Stimulated activated CD4-positive, alpha-beta T cell treated with anti-CD3 and anti-CD28 coated beads, Interleukin-1b, Interleukin-23, amount 100 ng/mL, for 1 hour (primary cell): ENCODE data around the gene GGA2.
"Not testable (repeated sequence)": the region's sequence is repeated elsewhere in the genome, so short reads cannot be mapped to it uniquely, and the experiment has no call there.

Experiments
- DNase-seq, 2 donors: peaks; one replicate each; pipeline ENCODE4 v3.0.0-alpha.2; 2020; ENCODE audit warnings: low read depth in 2 of 2

The GGA2 gene

DNA sequence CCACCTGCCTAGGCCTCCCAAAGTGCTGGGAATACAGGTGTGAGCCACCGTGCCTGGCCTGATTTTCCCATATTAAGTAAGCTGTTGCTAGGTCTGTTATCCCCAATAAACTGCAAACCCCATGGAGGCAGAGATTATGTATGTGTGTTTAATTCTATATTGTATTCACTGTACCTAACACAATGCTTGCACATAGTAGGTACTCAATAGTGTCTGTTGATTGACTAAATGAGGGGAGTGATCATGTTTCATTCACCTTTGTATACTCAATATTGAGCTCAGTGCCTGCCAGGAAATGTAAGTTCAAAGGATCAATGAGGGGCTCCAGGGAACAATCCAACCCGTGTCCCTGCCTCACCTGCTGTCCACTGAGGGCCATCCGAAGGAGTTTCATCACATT lies 14.6 kb upstream of the GGA2 start:
- DNase-seq, result no peak

DNA sequence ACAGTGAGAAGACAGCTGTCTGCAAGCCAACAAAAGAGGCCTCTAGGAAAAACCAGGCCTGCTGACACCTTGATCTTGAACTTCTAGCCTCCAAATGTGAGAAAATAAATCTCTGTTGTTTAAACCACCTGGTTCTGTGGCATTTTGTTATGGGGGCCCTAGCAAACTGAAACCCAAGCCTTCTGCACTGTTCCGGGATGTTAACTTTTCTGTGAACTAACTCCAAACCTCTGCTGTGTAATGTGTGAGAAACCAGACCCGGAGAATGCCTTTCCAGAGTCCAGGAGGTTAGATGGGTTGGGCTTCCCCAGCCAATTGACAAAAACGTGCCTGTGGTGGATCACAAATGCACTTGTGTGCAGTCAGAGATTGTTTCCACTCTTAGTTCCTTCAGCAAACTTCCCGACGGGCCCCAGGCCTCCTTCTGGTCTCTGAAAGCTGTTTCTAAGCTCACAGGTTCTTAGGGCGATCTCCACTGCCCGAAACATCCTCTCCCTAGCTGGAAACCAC lies 13.6 kb upstream of the GGA2 start:
- DNase-seq, result no peak

DNA sequence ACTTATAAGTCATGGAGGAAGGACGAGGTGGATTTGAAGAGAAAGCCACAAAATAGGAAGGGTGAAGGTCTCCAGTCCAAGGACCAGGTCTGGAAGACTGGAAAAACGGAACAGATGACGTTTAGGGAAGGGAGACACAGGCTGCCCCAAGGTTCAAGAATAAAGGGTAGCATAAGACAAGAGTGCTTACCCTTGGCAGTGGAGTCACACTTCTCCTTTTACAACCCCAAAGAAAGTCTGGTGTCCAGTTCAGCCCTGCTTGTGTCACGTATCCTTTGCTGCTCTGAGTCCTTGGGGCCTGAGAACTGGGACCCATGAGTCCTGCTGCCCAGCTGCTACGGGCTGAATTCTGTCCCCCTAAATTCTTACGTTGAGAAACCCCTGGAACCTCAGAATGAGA lies 13.0 kb upstream of the GGA2 start:
- DNase-seq, result no peak

DNA sequence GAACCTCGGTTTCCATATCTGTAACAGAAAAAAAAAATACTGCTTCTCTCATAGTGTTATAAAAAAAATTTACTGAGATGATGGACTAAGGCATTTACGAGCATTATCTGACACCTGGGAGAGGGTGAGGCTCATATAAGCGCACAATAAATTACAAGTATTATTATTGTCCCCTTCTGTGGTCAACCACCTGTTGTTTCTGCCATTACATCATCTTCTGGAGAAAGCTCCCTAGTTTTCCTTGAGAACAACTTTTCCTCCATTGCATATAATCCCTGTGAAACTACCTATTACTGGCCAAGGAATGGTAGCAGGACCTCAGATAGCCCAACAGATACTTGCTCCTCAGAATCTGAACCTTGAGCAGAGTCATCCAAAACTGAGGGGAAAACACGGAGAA lies 11.7 kb upstream of the GGA2 start:
- no peak for DNase-seq

DNA sequence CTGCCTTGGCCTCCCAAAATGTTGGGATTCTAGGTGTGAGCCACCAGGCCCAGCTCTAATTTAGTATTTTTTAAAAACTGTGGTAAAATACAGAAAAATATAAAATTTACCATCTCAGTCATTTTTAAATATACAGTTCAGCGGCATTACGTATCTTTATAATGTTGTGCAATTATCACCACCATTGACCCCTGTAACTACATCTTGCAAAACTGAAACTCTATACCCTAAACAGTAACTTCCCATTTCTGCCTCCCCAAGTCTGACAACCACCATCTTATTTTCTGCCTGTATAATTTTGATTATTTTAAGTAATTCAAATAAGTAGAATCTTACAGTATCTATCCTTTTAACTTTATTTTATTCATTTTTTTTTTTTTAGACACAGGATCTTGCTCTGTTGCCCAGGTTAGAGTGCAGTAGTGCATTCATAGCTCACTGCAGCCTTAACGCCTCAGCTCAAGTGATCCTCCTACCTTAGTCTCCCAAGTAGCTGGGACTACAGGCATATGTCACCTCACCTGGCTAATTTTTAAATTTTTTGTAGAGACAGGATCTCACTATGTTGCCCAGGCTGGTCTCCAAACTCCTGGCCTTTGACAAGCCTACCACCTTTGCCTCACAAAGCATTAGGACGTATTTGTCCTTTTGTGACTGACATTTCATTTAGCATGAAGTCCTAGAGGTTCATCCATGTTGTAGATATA lies 10.9 kb upstream of the GGA2 start:
- DNase-seq, result no peak

DNA sequence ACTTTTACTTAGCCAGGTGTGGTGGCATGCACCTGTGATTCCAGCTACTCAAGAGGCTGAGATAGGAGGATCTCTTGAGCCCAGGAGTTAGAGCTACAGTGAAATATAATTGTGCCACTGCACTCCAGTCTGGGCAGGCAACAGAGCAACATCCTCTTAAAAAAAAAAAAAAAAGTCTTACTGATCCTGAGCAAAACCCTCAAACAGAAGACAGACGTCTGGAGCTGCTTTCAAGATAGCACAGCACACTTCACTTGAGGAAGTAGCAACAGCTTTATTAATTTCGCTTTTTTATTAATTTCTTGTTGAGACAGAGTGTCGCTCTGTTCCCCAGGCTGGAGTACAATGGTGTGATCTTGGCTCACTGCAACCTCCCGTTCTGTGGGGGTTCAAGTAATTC lies 10.2 kb upstream of the GGA2 start:
- DNase-seq, result no peak

DNA sequence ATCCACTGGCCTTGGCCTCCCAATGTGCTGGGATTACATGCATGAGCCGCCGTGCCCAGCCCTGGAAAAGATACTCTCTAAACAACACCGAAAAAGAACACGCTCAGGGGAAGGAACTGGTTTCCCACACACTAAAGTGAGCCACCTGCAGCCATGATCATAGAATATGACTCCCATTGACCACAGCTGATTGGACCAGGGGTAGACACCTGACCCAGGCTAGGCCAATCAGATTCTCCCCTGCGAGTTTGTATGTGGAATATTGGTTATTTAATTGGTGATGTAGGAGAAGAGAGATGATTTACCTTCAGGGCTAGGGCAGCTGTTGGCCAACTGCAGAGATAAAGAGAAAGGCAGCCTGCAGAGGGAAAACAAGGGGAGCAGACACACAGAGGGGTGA lies 9.0 kb upstream of the GGA2 start:
- DNase-seq, result no peak

DNA sequence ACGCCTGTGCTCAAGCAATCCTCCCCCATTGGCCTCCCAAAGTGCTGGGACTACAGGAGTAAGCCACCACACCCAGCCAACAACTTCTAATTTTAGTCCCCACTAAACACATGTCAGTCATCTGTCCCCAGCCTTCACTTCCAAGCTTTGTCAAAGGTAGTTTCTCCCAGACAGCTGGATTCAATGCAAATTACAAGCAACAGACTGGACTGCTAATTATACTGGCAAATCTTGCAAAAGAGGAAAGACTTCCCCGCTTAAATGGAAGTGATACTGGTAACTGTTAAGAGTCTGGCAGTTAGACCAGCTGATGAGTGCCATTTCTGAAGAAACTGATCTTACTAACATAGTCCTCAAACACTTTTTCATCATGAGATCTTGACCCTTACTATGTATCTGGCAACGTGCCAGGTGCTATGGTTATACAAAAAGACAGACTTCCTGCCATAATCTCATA lies 8.2 kb upstream of the GGA2 start:
- no peak for DNase-seq

DNA sequence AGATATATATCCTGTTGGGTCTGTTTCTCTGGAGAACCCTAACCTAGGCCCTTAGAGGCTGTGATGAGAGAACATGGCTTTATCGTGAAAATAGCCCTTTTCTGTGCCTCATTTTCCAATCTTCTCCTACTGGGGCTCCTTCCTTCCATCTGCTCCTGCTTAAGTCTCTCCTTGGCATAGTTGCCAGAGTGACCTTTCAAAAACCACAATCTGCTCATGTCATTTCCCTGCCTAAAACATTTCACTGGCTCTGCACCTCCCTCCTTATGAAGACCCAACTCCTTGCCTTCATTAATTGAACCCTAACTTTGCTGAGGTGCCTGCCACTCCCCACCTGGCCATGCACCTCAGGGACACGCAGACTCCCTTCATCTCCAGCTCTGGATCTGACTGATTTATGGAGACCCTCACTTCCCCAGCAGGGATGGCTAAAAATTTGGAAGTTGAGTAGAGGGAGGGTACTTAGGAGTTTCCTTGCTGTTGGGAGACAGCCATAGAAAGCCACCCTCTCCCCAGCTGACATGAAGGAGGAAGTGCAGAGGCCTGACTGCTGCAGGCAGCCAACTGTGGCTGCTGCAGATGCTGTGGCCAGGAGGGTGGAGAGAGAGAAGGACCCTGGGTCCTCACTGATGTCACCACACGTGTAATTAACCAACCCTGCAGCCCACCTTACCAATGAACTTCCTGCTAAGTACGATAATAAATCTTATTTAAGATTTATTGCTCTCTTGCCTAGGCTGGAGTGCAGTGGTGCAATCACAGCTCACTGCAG lies 6.3 kb upstream of the GGA2 start:
- no peak for DNase-seq

DNA sequence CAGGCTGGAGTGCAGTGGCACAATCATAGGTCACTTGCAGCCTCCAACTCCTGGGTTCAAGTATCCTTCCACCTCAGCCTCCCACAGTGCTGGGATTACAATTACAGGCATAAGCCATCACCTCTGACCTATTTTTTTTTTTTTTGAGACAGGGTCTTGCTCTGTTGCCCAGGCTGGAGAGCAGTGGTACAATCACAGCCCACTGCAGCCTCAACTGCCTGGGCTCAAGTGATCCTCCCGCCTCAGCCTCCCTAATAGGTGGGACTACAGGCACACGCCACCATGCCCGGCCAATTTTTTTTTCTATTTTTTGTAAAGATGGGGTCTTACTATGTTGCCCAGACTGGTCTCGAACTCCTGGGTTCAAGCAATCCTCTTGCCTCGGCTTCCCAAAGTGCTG lies 5.6 kb upstream of the GGA2 start:
- no peak for DNase-seq

DNA sequence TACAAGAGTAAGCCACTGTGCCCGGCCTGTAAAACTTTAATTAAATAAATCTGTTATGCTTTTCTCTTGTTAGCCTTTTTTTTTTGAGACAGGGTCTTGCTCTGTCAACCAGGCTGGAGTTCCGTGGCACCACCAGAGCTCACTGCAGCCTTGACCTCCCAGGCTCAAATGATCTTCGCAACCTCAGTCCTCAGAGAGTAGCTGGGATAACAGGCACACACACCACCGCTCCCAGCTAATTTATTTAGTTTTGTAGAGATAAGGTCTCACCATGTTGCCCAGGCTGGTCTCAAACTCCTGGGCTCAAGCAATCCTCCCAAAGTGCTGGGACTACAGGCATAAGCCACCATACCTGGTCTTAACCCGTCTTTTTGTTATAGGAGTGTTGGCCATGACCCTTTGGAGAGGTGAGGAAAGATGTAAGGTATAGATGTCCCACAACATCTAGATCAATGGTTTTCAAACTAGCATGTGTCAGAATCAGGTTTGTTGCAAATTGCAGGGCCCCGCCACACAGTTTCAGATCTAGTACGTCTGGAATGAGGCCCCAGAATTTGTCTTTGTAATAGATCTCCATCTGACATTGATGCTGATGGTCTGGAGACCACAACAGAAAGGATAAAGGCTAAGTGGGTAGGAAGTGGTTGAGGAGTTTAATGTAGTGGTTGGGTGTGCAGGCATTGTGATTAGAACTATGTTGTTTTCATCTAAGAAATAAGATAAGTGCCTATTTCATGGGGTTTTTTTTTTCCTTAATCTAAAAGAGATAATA lies 4.3 kb upstream of the GGA2 start:
- no peak for DNase-seq

DNA sequence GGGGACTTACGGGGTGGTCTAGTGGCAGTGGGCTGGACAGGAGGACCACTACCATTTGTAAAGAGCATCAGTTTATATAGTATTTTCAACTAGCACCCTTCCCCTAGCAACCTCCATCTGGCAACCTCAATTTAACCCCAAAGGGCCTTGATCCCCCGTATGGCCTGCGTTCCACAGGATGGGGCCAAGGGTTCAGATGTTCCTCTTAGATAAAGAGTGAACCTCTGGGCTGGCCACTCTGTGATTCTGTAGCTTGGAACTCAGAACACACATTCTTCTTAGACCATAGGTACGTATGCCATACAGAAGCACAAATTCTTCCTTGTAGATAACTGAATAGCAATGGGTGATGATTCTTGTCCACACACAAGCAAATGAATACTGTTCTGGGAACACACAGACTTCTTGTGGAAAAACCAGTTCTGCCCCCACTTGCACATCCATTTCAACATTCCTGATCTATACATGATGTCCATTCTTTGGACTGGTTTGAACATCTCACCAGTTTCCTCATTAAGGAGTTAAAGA lies 1.9 kb upstream of the GGA2 start:
- DNase-seq, result no peak

DNA sequence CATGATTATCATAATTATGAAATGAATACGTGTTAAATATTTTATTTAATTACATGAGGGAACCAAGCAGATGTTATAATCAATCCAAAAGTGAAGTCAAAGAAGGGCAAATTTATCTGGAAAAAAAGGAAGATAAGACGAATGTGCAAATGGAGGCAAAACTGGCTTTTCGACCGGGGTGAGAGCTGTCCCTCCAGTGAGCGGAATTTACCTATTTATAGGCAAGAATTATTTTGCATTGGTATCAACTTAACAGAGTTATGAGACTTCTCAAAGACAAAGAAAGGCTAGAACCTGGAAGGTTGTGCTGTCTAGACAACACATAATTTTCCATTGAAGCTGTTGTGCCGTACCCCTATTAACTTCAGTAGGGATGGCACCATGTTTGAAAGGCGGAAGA lies 1.4 kb upstream of the GGA2 start:
- DNase-seq, result no peak

DNA sequence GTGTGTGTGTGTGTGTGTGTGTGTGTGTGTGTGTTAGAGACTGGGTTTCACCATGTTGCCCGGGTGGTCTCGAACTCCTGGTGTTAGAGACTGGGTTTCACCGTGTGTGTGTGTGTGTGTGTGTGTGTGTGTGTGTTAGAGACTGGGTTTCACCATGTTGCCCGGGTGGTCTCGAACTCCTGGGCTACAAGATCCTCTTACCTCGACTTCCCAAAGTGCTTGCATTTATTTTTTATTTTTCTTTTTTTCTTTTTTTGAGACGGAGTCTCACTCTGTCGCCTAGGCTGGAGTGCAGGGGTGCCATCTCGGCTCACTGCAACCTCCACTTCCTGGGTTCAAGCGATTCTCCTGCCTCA lies 599 bp upstream of the GGA2 start:
- DNase-seq, result not testable (repeated sequence)

DNA sequence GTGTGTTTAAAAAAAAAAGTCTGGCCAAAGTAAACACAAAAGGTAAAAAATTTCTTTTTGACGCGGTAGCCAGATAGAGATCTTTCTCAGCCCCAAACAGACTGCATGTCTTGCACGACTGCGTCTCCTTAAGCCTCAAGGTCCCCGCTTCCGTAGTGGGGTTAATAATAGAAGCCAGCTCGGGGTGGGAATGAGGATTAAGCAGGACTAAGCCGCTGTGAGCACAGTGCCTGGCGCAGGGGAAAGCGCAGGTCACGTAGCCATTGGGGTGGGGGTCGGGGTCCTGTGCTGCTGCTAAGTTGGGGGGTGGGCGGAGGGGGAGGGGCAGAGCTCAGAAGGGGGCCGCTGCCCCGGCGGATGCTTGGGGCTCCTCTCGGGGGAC lies 521 bp downstream of the GGA2 start:
- no peak for DNase-seq

DNA sequence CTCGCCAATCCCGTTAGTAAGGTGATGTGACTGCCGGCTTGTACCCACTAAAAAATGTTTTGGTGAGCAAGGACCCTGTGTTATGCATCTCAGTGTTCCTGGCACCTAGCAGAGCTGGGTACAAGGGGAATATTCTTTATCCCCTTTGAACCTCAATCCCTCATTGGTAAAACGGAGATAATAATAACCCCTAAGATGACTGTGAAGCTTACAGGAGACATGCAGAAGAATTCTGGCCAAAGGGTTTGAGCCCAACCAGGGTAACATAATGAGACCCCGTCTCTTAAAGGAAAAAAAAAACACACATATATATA lies 896 bp downstream of the GGA2 start:
- DNase-seq, result no peak

DNA sequence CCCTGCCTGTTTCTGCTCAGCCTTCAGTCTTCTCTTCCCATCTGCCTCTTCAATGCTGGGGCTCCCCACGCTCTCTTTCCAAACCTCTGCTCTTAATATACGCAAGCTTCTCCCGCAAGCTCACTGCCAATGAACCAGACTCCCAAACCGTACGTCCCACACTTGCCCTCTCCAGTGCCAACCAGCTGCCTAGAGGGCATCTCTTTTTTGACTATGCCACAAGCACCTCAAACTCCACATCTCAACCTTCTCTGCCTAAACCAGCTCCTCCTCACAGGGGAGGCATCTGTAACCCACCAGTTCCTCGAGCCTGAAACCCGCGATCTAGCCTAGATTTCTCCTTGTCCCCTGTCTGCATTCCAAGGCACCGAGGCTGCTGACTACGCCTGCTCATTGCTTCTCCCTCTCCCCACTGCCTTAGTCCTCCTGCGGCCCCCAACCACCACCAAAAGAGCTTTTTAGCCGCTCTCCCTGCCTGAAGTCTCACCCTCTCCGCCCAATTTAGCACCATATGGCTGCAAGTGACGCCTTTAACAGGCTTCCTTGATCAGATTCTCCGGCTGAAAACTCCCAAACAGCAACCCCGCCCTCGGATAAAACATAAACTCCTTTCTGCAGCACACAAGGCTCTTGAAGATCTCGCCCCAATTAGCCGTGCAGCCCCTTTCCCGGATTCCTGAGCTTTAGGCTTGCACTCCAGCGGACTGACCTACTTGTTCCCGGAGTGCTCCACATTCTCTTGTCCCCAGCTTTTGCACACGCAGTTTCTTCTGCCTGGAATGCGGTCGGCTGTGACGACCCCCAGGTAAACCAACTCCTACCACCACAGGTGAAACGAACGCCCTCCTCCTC lies 1.5 kb downstream of the GGA2 start:
- DNase-seq, result no peak

DNA sequence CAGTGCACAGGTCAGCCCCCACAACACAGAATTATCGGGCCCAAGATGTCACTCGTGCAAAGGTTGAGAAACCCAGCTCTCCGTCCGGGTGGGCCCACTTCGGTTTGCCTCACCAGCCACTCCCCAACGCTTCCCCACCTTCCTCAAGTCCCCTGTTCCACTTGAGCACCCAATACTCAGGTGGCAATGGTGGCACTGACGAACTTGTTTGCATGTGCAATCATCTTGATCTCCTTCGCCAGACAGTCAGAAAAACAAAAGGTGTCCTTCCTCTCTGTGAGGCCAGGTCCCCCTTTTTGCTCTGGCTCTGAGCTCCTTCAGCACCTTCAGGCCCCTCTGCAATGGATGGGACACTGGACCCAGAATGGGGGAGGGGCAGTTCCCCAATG lies 3.7 kb downstream of the GGA2 start:
- DNase-seq, result no peak

DNA sequence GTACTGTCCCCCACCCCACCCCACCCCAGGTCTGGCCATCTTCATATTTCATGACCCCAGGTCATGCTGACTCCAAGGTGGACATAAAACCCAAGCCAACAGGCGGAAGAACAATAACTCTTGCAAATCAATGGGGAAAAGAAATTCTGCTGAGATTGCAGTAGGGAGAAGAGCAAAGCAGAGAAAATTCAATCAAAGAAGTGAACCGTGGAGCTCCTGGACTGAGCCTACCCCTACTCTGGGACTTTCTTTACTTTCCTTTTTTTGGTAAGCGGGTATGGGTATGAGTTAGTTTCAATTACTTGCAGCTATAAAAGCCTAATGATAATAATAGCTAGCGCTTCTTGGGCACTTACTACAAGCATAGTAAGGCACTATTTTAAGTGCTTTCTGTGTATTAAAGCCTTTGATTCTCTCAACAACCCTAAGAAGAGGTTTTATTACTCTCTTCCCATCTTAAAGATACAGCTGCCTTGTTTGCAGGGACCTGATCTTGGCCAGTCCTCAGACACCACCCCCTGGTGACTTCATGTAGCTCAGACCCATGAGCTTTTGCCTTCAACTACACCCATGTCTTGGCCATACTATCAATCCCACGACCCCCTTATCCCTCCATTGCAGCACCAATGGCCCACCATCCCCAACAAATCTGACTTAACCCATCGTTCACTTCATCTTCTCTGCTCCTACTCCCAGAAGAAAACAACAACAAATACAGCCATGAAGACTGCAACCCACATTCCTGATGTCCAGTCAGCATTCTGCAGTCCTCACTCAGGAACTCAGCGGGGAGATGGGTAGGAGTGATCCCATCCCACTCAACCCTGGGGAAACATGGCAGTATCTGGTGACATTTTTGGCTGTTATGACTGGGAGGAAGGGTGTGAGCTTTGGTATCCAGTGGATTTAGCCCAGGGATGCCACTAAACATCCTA lies 4.4 kb downstream of the GGA2 start:
- DNase-seq, result no peak

DNA sequence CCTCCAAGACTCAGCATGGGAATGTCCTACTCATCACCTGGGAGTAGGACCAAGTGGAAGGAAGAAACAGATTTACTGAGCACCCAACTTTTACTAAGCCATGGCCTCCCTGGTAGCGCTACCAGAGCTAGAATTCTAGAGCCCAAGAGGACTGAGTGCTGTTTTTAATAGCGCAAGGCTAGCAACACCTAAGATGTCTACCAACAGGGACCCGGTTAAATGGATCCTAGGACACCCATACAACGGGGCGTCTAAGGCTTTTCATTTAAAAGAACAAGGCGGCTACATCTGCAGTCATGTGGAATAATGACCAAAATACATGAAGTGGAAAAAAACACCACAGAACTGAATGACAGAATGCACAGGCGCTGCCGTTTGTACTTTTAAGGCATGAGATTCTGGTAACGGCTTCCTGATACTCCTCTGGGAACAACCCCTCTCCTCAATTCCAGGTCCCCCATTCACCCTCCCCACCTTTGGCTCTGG lies 5.1 kb downstream of the GGA2 start:
- no peak for DNase-seq
